Body of pancreas (tissue), 4 donors: ENCODE measurements around the gene BAIAP2L1. TPM values are rescaled to one million over a fixed set of nuclear protein-coding genes. Genes with fewer than 3 reads are reported as not detected.
"Not testable (repeated sequence)": the region's sequence is repeated elsewhere in the genome, so short reads cannot be mapped to it uniquely, and the experiment has no call there.

Experiments
- ATAC-seq: fragments of 150-250 bp; one replicate; pipeline ENCODE4 v1.9.1; 2016
- DNase-seq, 4 donors: peaks; one replicate each; pipeline ENCODE4 v3.0.0-alpha.2; 2019
- H3K27ac ChIP-seq, 4 donors: fragments of 200-600 bp; sonication (generic); 1 replicate in 3 of 4; 2 replicates in 1 of 4; pipeline versions ENCODE4 v1.5.1 to v1.6.1; 2016 to 2019; ENCODE audit warnings: mild to moderate bottlenecking in 1 of 4, mixed read lengths in 1 of 4, moderate library complexity in 1 of 4
- H3K27me3 ChIP-seq, 2 donors: fragments of 200-600 bp; sonication (generic); one replicate each; pipeline ENCODE4 v1.6.0; 2016; ENCODE audit warnings: mild to moderate bottlenecking in 1 of 2
- H3K36me3 ChIP-seq, 2 donors: fragments of 200-600 bp; sonication (generic); replicated peaks in 1 of 2; 2 replicates each; pipeline ENCODE4 v1.5.1; 2016; ENCODE audit warnings: low read depth in 2 of 2; ENCODE audit not compliant: insufficient read depth in 1 of 2
- H3K4me1 ChIP-seq: fragments of 200-600 bp; sonication (generic); one replicate; pipeline ENCODE4 v1.6.0; 2016
- H3K4me3 ChIP-seq, 2 donors: fragments of 200-600 bp; sonication (generic); 1 replicate in 1 of 2; 2 replicates in 1 of 2; pipeline ENCODE4 v1.5.1; 2016 to 2019
- H3K9me3 ChIP-seq, 3 donors: fragments of 200-600 bp; sonication (generic); 1 replicate in 2 of 3; 2 replicates in 1 of 3; pipeline ENCODE4 v1.5.1; 2016
- POLR2A ChIP-seq, 3 donors: fragments of 450-650 bp; IDR thresholded peaks; one replicate each; pipeline ENCODE4 v1.6.1; 2016; ENCODE audit warnings: antibody characterized with exemption in 3 of 3, mild to moderate bottlenecking in 2 of 3
- WGBS, 2 donors: methylation state at CpG; one replicate each; pipeline ENCODE4 v1.1.5; 2017; 5-methylcytosine and 5-hydroxymethylcytosine counted together
- intact Hi-C: fragments of 100-400 bp; cut with DNase I; formaldehyde crosslinking; loops from one replicate; pipeline ENCODE4 v1.15.1; 2023
- total RNA-seq, 2 donors: library from RNA; depleted of rRNA; stranded (reverse); fragments of >200 nt; gene quantifications; one replicate each; pipeline ENCODE4 v1.1.0, GENCODE V29; 2016
- TF ChIP-seq, protein P1 (sequence below), 7 experiments: fragments of 450-650 bp in 4 of 7; fragments of 200-600 bp in 3 of 7; sonication (generic) in 3 of 7; IDR thresholded peaks; one replicate each; pipeline ENCODE4 v1.5.1; 2016 to 2019; ENCODE audit warnings: antibody characterized with exemption in 7 of 7

BAIAP2L1 gene
- total RNA-seq, 2 donors from 2014 or later, result 15.8 to 23.1 TPM

- Histone ChIP-seq H3K27me3 (no peaks in the 10 kb centered on the region), H3K36me3 (no peaks in the 10 kb centered on the region), H3K4me1 (peaks cover 7% of the 10 kb centered on the region), H3K27ac (no peak overlapping the region), H3K4me3 (no peak overlapping the region), H3K9me3 (no peaks in the 10 kb centered on the region)
- TF ChIP-seq, protein P1, sequence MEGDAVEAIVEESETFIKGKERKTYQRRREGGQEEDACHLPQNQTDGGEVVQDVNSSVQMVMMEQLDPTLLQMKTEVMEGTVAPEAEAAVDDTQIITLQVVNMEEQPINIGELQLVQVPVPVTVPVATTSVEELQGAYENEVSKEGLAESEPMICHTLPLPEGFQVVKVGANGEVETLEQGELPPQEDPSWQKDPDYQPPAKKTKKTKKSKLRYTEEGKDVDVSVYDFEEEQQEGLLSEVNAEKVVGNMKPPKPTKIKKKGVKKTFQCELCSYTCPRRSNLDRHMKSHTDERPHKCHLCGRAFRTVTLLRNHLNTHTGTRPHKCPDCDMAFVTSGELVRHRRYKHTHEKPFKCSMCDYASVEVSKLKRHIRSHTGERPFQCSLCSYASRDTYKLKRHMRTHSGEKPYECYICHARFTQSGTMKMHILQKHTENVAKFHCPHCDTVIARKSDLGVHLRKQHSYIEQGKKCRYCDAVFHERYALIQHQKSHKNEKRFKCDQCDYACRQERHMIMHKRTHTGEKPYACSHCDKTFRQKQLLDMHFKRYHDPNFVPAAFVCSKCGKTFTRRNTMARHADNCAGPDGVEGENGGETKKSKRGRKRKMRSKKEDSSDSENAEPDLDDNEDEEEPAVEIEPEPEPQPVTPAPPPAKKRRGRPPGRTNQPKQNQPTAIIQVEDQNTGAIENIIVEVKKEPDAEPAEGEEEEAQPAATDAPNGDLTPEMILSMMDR (IDR thresholded peaks at IDR 0.05), result no peak
- no peak for TF ChIP-seq POLR2A (IDR thresholded peaks at IDR 0.05)
- intact Hi-C loops, result no loop called here
- DNase-seq (peak in 1 of 4 donors; percentile 41), ATAC-seq (no peak)
- 38 to 39% methylated on average over 4 to 10 of the region's 10 CpGs for whole genome bisulfite sequencing, 2 donors
Measured at GRCh38 chr7:98321301-98321700, 79.6 kb downstream of the BAIAP2L1 start.

- TF ChIP-seq, protein P1 (IDR thresholded peaks at IDR 0.05), result no peak
- no peak for TF ChIP-seq POLR2A (IDR thresholded peaks at IDR 0.05)
Measured at GRCh38 chr7:98319176-98319575, 81.7 kb downstream of the BAIAP2L1 start.

DNA sequence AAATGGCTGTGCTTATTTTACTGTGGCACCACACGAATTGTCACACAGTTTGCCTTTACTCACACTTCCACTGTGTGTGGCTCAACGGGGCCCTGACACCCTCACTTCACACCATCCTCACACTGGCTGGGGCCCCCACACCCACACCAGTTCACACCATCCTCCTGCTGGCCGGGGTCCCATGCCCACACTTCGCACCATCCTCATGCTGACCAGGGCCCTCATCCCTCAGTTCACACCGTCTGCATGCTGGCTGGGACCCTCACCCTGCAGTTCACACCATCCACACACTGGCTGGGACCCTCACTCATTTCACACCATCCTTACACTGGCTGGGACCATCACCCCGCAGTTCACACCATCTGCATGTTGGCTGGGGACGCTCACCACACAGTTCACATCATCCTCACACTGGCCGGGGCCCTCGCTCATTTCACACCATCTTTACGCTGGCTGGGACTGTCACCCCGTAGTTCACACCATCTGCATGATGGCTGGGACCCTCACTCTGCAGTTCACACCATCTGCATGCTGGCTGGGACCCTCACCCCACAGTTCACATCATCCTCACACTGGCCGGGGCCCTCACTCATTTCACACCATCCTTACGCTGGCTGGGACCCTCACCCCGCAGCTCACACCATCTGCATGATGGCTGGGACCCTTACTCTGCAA lies 83.4 kb downstream of the BAIAP2L1 start:
- no peak overlapping the region for H3K27ac ChIP-seq
- WGBS, 2 donors, result 91 to 93% methylated on average over 14 of the region's 14 CpGs
- ATAC-seq (no peak), DNase-seq (no peak)
- TF ChIP-seq POLR2A (IDR thresholded peaks at IDR 0.05), result no peak
- TF ChIP-seq, protein P1 (IDR thresholded peaks at IDR 0.05), result no peak
- intact Hi-C loops, result no loop called here
- H3K9me3 ChIP-seq, result no peaks in the 10 kb centered on the region
- H3K4me3 ChIP-seq, result no peak overlapping the region
- H3K36me3 ChIP-seq, result peaks cover 0 to 3% of the 10 kb centered on the region in 2 donors
- H3K4me1 ChIP-seq, result peaks cover 7% of the 10 kb centered on the region
- no peaks in the 10 kb centered on the region for H3K27me3 ChIP-seq

More at GRCh38 chr7:98319176-98319575, 81.7 kb downstream of the BAIAP2L1 start:
- ATAC-seq, result no peak
- intact Hi-C loops, result no loop called here
- 92 to 98% methylated on average over 9 of the region's 9 CpGs for WGBS, 2 donors
- Histone ChIP-seq H3K36me3 (peaks cover 0 to 3% of the 10 kb centered on the region in 2 donors), H3K9me3 (no peaks in the 10 kb centered on the region), H3K4me3 (no peak overlapping the region), H3K27me3 (no peaks in the 10 kb centered on the region), H3K4me1 (peaks cover 7% of the 10 kb centered on the region), H3K27ac (no peak overlapping the region)
- DNase-seq, result no peak

- 97 to 98% methylated on average over 4 of the region's 4 CpGs for WGBS, 2 donors
- H3K36me3 ChIP-seq, H3K4me3 ChIP-seq, DNase-seq, H3K4me1 ChIP-seq, H3K27ac ChIP-seq, H3K9me3 ChIP-seq, intact Hi-C loops, H3K27me3 ChIP-seq, ATAC-seq: not testable (repeated sequence)
Measured at GRCh38 chr7:98315994-98316527, 84.8 kb downstream of the BAIAP2L1 start.

GRCh38 chr7:98315318-98315993 lies 85.4 kb downstream of the BAIAP2L1 start:
- H3K27me3 ChIP-seq, result no peaks in the 10 kb centered on the region
- no peaks in the 10 kb centered on the region for H3K9me3 ChIP-seq
- no peak overlapping the region for H3K27ac ChIP-seq
- ATAC-seq (no peak), DNase-seq (no peak)
- WGBS, 2 donors, result 53 to 66% methylated on average over 13 of the region's 13 CpGs
- no peaks in the 10 kb centered on the region for H3K4me1 ChIP-seq
- no peak for TF ChIP-seq POLR2A (IDR thresholded peaks at IDR 0.05)
- TF ChIP-seq, protein P1 (IDR thresholded peaks at IDR 0.05), result no peak
- intact Hi-C loops, result no loop called here
- H3K36me3 ChIP-seq, result peaks cover 0 to 5% of the 10 kb centered on the region in 2 donors
- no peak overlapping the region for H3K4me3 ChIP-seq
